ENCODE data around the gene EGR2.

The EGR2 gene

GRCh38 chr10:62795762-62796161 lies 20.4 kb downstream of the EGR2 start:
- DNase-seq (no peak), ATAC-seq (ENCODE audit: insufficient read depth, low read depth) (no peak)
- no peaks in the 10 kb centered on the region for H3K4me1 ChIP-seq (ENCODE audit: insufficient read depth, low read length)
- H3K27me3 ChIP-seq (ENCODE audit: insufficient read depth, low read length, poor library complexity) = peaks cover 31% of the 10 kb centered on the region
- no peaks in the 10 kb centered on the region for H4K20me1 ChIP-seq (ENCODE audit: insufficient read depth, low read length)
- H3K4me3 ChIP-seq (ENCODE audit: low read depth in 1 of 2, low read length in 2 of 2) = no peak overlapping the region
- no peak overlapping the region for H3K27ac ChIP-seq (ENCODE audit: low read length)
- H3K9me3 ChIP-seq (ENCODE audit: insufficient read depth, low read length, severe bottlenecking) = no peaks in the 10 kb centered on the region
- no peak overlapping the region for H3K4me2 ChIP-seq (ENCODE audit: insufficient read depth, low read length)
- no peaks in the 10 kb centered on the region for H3K79me2 ChIP-seq (ENCODE audit: insufficient read depth, low read length)
- TF ChIP-seq, protein P1, sequence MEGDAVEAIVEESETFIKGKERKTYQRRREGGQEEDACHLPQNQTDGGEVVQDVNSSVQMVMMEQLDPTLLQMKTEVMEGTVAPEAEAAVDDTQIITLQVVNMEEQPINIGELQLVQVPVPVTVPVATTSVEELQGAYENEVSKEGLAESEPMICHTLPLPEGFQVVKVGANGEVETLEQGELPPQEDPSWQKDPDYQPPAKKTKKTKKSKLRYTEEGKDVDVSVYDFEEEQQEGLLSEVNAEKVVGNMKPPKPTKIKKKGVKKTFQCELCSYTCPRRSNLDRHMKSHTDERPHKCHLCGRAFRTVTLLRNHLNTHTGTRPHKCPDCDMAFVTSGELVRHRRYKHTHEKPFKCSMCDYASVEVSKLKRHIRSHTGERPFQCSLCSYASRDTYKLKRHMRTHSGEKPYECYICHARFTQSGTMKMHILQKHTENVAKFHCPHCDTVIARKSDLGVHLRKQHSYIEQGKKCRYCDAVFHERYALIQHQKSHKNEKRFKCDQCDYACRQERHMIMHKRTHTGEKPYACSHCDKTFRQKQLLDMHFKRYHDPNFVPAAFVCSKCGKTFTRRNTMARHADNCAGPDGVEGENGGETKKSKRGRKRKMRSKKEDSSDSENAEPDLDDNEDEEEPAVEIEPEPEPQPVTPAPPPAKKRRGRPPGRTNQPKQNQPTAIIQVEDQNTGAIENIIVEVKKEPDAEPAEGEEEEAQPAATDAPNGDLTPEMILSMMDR (IDR thresholded peaks at IDR 0.05; ENCODE audit: borderline replicate concordance, extremely low read depth, low read length, poor library complexity, severe bottlenecking) = no peak
- no peak for TF ChIP-seq EZH2 (IDR thresholded peaks at IDR 0.05; ENCODE audit: borderline replicate concordance, low read depth, low read length, severe bottlenecking)
- H2AFZ ChIP-seq (ENCODE audit: low read depth, low read length) = no peak overlapping the region
- H3K9ac ChIP-seq (ENCODE audit: low read depth, low read length) = no peak overlapping the region
- H3K36me3 ChIP-seq (ENCODE audit: insufficient read depth, low read length) = no peaks in the 10 kb centered on the region

DNA sequence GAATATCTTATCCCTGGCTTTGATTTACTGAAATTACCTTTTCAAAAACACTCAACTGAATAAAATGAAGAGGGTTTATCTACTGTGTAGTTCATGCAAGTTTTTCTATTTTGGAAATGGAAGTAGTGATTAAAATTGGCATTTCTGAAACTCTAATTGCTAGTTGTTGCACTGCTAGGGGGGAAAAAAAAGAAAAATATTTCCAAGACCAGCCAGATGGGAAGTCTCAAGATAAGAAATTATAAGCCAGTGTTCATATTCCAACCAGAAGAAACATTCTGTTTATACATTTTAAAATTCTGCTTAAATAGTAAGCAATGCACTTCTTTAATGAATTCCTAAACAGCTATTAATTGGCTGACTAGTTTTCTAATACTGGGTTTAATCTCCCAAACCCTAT lies 21.1 kb downstream of the EGR2 start:
- no peak overlapping the region for H3K4me3 ChIP-seq (ENCODE audit: low read depth in 1 of 2, low read length in 2 of 2)
- no peaks in the 10 kb centered on the region for H3K36me3 ChIP-seq (ENCODE audit: insufficient read depth, low read length)
- DNase-seq = no peak
- no peak overlapping the region for H3K9ac ChIP-seq (ENCODE audit: low read depth, low read length)
- H4K20me1 ChIP-seq (ENCODE audit: insufficient read depth, low read length) = no peaks in the 10 kb centered on the region
- no peak overlapping the region for H3K27ac ChIP-seq (ENCODE audit: low read length)
- no peak overlapping the region for H3K4me2 ChIP-seq (ENCODE audit: insufficient read depth, low read length)
- peaks cover 31% of the 10 kb centered on the region for H3K27me3 ChIP-seq (ENCODE audit: insufficient read depth, low read length, poor library complexity)
- no peak overlapping the region for H2AFZ ChIP-seq (ENCODE audit: low read depth, low read length)
- ATAC-seq (ENCODE audit: insufficient read depth, low read depth) = no peak
- TF ChIP-seq, protein P1 (IDR thresholded peaks at IDR 0.05; ENCODE audit: borderline replicate concordance, extremely low read depth, low read length, poor library complexity, severe bottlenecking) = no peak
- TF ChIP-seq EZH2 (IDR thresholded peaks at IDR 0.05; ENCODE audit: borderline replicate concordance, low read depth, low read length, severe bottlenecking) = no peak
- no peaks in the 10 kb centered on the region for H3K9me3 ChIP-seq (ENCODE audit: insufficient read depth, low read length, severe bottlenecking)
- H3K4me1 ChIP-seq (ENCODE audit: insufficient read depth, low read length) = no peaks in the 10 kb centered on the region
- H3K79me2 ChIP-seq (ENCODE audit: insufficient read depth, low read length) = no peaks in the 10 kb centered on the region

GRCh38 chr10:62794306-62794705 lies 21.9 kb downstream of the EGR2 start:
- no peaks in the 10 kb centered on the region for H3K79me2 ChIP-seq (ENCODE audit: insufficient read depth, low read length)
- DNase-seq = no peak
- no peak overlapping the region for H2AFZ ChIP-seq (ENCODE audit: low read depth, low read length)
- no peak overlapping the region for H3K4me2 ChIP-seq (ENCODE audit: insufficient read depth, low read length)
- no peaks in the 10 kb centered on the region for H3K9me3 ChIP-seq (ENCODE audit: insufficient read depth, low read length, severe bottlenecking)
- no peak overlapping the region for H3K9ac ChIP-seq (ENCODE audit: low read depth, low read length)
- no peak overlapping the region for H3K4me3 ChIP-seq (ENCODE audit: low read depth in 1 of 2, low read length in 2 of 2)
- no peak overlapping the region for H3K27ac ChIP-seq (ENCODE audit: low read length)
- no peaks in the 10 kb centered on the region for H4K20me1 ChIP-seq (ENCODE audit: insufficient read depth, low read length)
- no peaks in the 10 kb centered on the region for H3K36me3 ChIP-seq (ENCODE audit: insufficient read depth, low read length)
- peaks cover 27% of the 10 kb centered on the region for H3K27me3 ChIP-seq (ENCODE audit: insufficient read depth, low read length, poor library complexity)
- ATAC-seq (ENCODE audit: insufficient read depth, low read depth) = no peak
- no peak for TF ChIP-seq EZH2 (IDR thresholded peaks at IDR 0.05; ENCODE audit: borderline replicate concordance, low read depth, low read length, severe bottlenecking)
- TF ChIP-seq, protein P1 (IDR thresholded peaks at IDR 0.05; ENCODE audit: borderline replicate concordance, extremely low read depth, low read length, poor library complexity, severe bottlenecking) = no peak
- no peaks in the 10 kb centered on the region for H3K4me1 ChIP-seq (ENCODE audit: insufficient read depth, low read length)

DNA sequence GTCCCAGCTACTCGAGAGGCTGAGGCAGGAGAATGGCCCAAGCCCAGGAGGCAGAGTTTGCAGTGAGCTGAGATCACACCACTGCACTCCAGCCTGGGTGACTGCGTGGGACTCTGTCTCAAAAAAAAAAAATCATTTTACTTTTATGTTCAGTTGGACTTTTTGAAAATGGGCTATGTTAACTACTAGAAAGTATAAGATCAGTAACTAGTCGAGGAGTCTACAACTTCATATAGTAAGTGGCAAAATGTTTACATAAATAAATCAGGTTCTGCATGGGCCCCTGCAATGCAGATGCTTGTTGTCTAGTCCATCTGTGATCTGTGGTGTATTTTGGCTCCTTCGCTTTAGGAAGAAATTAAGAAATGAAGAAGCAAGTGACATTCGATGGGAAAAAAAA lies 23.9 kb downstream of the EGR2 start:
- H3K79me2 ChIP-seq (ENCODE audit: insufficient read depth, low read length) = no peaks in the 10 kb centered on the region
- ATAC-seq (ENCODE audit: insufficient read depth, low read depth) (no peak), DNase-seq (no peak)
- H3K4me1 ChIP-seq (ENCODE audit: insufficient read depth, low read length) = no peaks in the 10 kb centered on the region
- no peak overlapping the region for H2AFZ ChIP-seq (ENCODE audit: low read depth, low read length)
- no peaks in the 10 kb centered on the region for H3K36me3 ChIP-seq (ENCODE audit: insufficient read depth, low read length)
- H4K20me1 ChIP-seq (ENCODE audit: insufficient read depth, low read length) = no peaks in the 10 kb centered on the region
- H3K9ac ChIP-seq (ENCODE audit: low read depth, low read length) = no peak overlapping the region
- H3K9me3 ChIP-seq (ENCODE audit: insufficient read depth, low read length, severe bottlenecking) = no peaks in the 10 kb centered on the region
- no peak for TF ChIP-seq EZH2 (IDR thresholded peaks at IDR 0.05; ENCODE audit: borderline replicate concordance, low read depth, low read length, severe bottlenecking)
- TF ChIP-seq, protein P1 (IDR thresholded peaks at IDR 0.05; ENCODE audit: borderline replicate concordance, extremely low read depth, low read length, poor library complexity, severe bottlenecking) = no peak
- no peak overlapping the region for H3K4me2 ChIP-seq (ENCODE audit: insufficient read depth, low read length)
- no peak overlapping the region for H3K27ac ChIP-seq (ENCODE audit: low read length)
- peaks cover 15% of the 10 kb centered on the region for H3K27me3 ChIP-seq (ENCODE audit: insufficient read depth, low read length, poor library complexity)
- H3K4me3 ChIP-seq (ENCODE audit: low read depth in 1 of 2, low read length in 2 of 2) = no peak overlapping the region
